ENCODE data around the gene SYTL1. TPM values are rescaled to one million over a fixed set of nuclear protein-coding genes. Genes with fewer than 3 reads are reported as not detected.

Gene SYTL1, protein sequence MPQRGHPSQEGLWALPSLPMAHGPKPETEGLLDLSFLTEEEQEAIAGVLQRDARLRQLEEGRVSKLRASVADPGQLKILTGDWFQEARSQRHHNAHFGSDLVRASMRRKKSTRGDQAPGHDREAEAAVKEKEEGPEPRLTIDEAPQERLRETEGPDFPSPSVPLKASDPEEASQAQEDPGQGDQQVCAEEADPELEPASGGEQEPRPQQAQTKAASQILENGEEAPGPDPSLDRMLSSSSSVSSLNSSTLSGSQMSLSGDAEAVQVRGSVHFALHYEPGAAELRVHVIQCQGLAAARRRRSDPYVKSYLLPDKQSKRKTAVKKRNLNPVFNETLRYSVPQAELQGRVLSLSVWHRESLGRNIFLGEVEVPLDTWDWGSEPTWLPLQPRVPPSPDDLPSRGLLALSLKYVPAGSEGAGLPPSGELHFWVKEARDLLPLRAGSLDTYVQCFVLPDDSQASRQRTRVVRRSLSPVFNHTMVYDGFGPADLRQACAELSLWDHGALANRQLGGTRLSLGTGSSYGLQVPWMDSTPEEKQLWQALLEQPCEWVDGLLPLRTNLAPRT
- total RNA-seq, result under 0.01 TPM in 1 of 2 replicates, not detected in the other

DNA sequence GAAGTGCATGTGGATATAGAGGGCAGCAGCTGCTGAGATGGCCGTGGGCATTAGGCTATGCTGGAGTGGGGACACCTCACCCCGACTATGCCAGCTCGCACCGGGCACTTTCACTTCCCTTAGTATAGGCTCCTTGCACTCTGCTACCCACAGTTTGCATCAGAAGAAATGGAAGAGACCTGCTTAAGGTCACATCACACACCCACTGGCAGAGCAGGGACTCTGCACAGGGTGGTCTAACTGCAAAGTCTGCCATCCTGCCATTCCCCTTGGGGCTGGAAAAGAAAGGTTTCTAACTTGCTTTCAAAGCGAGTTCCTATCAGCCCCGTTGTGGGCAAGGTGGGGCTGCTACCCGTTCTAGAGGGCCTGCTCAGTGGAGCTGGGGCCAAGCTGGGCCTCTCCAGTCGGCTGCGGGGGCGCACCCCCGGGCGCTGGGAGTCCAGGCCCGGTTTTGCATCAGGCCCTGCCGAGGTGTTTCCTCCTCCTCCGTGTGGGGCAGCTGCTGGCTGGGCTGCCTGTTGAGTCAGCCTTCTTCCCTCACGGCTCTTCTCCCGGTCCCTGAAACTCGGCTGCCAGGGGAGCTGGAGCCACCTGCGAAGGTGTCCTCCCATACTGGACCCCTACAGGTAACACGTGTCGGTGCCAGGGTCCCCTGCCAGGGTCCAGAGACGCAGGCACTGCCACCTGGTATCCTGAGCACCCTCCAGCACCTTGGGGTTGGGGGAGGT, at the start of gene SYTL1:
TSS of gene SYTL1 (plus strand) at position 498 of the 728 bp plus-strand sequence. CDS start 3,313 bp downstream, outside the sequence.
- peak within 1 kb of the TSS; percentile 56 for H2AFZ ChIP-seq (ENCODE audit: low read length)
- no peaks in the 10 kb centered on the region for H3K9me3 ChIP-seq (ENCODE audit: low read depth, low read length)
- H3K27ac ChIP-seq (ENCODE audit: low read depth, low read length), result no peak within 1 kb of the TSS
- H3K4me2 ChIP-seq (ENCODE audit: insufficient read depth, low read length), result peak within 1 kb of the TSS; percentile 60
- peak; percentile 98 for DNase-seq (ENCODE audit: insufficient read length, low spot score, missing footprints)
- no peaks in the 10 kb centered on the region for H3K27me3 ChIP-seq (ENCODE audit: insufficient read depth, low read length)
- H3K36me3 ChIP-seq (ENCODE audit: insufficient read depth, low read length), result no peaks in the 10 kb centered on the region
- peaks cover 14% of the 10 kb centered on the region for H3K4me1 ChIP-seq (ENCODE audit: insufficient read depth, low read length)
- peak within 1 kb of the TSS; percentile 16 for H3K4me3 ChIP-seq (ENCODE audit: insufficient read depth, low read length)
- no peaks in the 10 kb centered on the region for H3K79me2 ChIP-seq (ENCODE audit: insufficient read depth, low read length)
- TF ChIP-seq, protein P1, sequence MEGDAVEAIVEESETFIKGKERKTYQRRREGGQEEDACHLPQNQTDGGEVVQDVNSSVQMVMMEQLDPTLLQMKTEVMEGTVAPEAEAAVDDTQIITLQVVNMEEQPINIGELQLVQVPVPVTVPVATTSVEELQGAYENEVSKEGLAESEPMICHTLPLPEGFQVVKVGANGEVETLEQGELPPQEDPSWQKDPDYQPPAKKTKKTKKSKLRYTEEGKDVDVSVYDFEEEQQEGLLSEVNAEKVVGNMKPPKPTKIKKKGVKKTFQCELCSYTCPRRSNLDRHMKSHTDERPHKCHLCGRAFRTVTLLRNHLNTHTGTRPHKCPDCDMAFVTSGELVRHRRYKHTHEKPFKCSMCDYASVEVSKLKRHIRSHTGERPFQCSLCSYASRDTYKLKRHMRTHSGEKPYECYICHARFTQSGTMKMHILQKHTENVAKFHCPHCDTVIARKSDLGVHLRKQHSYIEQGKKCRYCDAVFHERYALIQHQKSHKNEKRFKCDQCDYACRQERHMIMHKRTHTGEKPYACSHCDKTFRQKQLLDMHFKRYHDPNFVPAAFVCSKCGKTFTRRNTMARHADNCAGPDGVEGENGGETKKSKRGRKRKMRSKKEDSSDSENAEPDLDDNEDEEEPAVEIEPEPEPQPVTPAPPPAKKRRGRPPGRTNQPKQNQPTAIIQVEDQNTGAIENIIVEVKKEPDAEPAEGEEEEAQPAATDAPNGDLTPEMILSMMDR (IDR thresholded peaks at IDR 0.05; ENCODE audit: extremely low read depth, low read depth, low read length), result no peak
- no peaks in the 10 kb centered on the region for H4K20me1 ChIP-seq (ENCODE audit: insufficient read depth, low read length)

DNA sequence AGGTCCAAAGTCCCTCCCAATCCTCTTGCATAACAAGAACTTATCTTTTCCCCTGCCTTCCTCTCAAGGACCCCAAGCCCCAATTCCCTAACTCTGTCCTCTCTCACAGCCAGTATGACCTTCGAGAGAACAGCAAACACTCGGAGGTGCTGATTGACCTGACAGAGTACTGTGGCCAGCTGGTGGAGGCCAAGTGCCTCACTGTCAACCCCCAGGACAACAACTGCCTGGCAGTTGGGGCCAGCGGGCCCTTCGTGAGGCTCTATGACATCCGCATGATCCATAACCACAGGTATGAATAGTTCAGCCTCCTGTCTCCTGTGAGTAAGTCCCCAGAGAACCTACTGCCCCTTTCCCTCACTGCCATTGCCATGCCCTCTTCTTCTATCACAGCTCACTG, 49.7 kb upstream of the SYTL1 start:
- peaks cover 38% of the 10 kb centered on the region for H3K36me3 ChIP-seq (ENCODE audit: insufficient read depth, low read length)
- no peaks in the 10 kb centered on the region for H3K79me2 ChIP-seq (ENCODE audit: insufficient read depth, low read length)
- H3K27ac ChIP-seq (ENCODE audit: low read depth, low read length), result no peak overlapping the region
- H3K4me3 ChIP-seq (ENCODE audit: insufficient read depth, low read length), result no peak overlapping the region
- TF ChIP-seq, protein P1 (IDR thresholded peaks at IDR 0.05; ENCODE audit: extremely low read depth, low read depth, low read length), result no peak
- no peaks in the 10 kb centered on the region for H3K9me3 ChIP-seq (ENCODE audit: low read depth, low read length)
- peak; percentile 94 for DNase-seq (ENCODE audit: insufficient read length, low spot score, missing footprints)
- H3K4me2 ChIP-seq (ENCODE audit: insufficient read depth, low read length), result no peak overlapping the region
- H3K27me3 ChIP-seq (ENCODE audit: insufficient read depth, low read length), result no peaks in the 10 kb centered on the region
- H4K20me1 ChIP-seq (ENCODE audit: insufficient read depth, low read length), result no peaks in the 10 kb centered on the region
- H3K4me1 ChIP-seq (ENCODE audit: insufficient read depth, low read length), result peaks cover 6% of the 10 kb centered on the region
- no peak overlapping the region for H2AFZ ChIP-seq (ENCODE audit: low read length)

DNA sequence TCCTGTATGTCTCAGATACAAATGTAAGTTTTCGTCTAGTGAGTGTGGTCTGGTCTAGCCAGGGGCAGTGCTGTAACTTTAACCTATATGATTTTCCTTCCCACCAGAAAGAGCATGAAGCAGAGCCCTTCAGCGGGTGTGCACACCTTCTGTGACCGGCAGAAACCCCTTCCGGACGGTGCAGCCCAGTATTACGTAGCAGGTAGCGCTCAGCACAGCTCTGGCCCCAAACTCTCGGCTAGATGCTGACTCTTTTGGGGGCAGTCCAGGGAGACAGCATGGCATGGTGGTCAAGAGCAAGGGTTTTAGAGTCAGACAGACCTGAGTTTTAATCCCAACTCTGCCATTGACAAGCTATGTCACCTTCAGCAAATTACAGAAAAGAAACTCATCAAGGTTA, 47.9 kb upstream of the SYTL1 start:
- DNase-seq (ENCODE audit: insufficient read length, low spot score, missing footprints), result no peak
- Histone ChIP-seq H3K36me3 (ENCODE audit: insufficient read depth, low read length) (peaks cover 45% of the 10 kb centered on the region), H3K27me3 (ENCODE audit: insufficient read depth, low read length) (no peaks in the 10 kb centered on the region), H3K27ac (ENCODE audit: low read depth, low read length) (no peak overlapping the region), H3K9me3 (ENCODE audit: low read depth, low read length) (no peaks in the 10 kb centered on the region), H3K4me2 (ENCODE audit: insufficient read depth, low read length) (no peak overlapping the region), H3K4me3 (ENCODE audit: insufficient read depth, low read length) (no peak overlapping the region), H4K20me1 (ENCODE audit: insufficient read depth, low read length) (no peaks in the 10 kb centered on the region), H2AFZ (ENCODE audit: low read length) (no peak overlapping the region), H3K79me2 (ENCODE audit: insufficient read depth, low read length) (no peaks in the 10 kb centered on the region), H3K4me1 (ENCODE audit: insufficient read depth, low read length) (peaks cover 8% of the 10 kb centered on the region)
- TF ChIP-seq, protein P1 (IDR thresholded peaks at IDR 0.05; ENCODE audit: extremely low read depth, low read depth, low read length), result no peak

Measured in osteoblast (primary cell).